GM06990 (cell line): Measurements from ENCODE around the gene LGR4.

Source experiments
- DNase-seq: peaks from one replicate; pipeline ENCODE4 v3.0.0-alpha.2; 2011; ENCODE audit not compliant: insufficient read length; ENCODE audit errors: extremely low read depth
- H3K27me3 ChIP-seq: replicated peaks from 2 replicates; pipeline ENCODE4 v1.6.0; 2011; ENCODE audit warnings: low read length; ENCODE audit not compliant: control insufficient read depth, insufficient read depth
- H3K36me3 ChIP-seq: 2 replicates; pipeline ENCODE4 v1.5.1; 2011; ENCODE audit warnings: low read length; ENCODE audit not compliant: control insufficient read depth, insufficient read depth
- H3K4me3 ChIP-seq: replicated peaks from 2 replicates; pipeline ENCODE4 v1.5.1; 2011; ENCODE audit warnings: low read depth, mild to moderate bottlenecking, control low read depth, low read length
- CTCF ChIP-seq: IDR thresholded peaks from 2 replicates; pipeline ENCODE4 v1.5.1; 2011; ENCODE audit warnings: low read length, control low read depth, mild to moderate bottlenecking, inconsistent platforms; ENCODE audit not compliant: insufficient read depth, poor library complexity, severe bottlenecking

Gene LGR4

GRCh38 chr11:27436916-27437315 lies 35.7 kb downstream of the LGR4 start:
- Histone ChIP-seq H3K27me3 (no peaks in the 10 kb centered on the region; the same call in 1 of the 2 replicates), H3K4me3 (no peak overlapping the region), H3K36me3 (no peaks in the 10 kb centered on the region)
- DNase-seq: no peak
- TF ChIP-seq CTCF: no peak

GRCh38 chr11:27433742-27434141 lies 38.8 kb downstream of the LGR4 start:
- Histone ChIP-seq H3K36me3 (no peaks in the 10 kb centered on the region), H3K27me3 (no peaks in the 10 kb centered on the region), H3K4me3 (no peak overlapping the region)
- DNase-seq: no peak
- TF ChIP-seq CTCF: no peak

- H3K27me3 ChIP-seq: no peaks in the 10 kb centered on the region
- TF ChIP-seq CTCF: no peak
- DNase-seq: no peak
- no peak overlapping the region for H3K4me3 ChIP-seq
- H3K36me3 ChIP-seq: no peaks in the 10 kb centered on the region
These were observed 40.8 kb downstream of the LGR4 start for GRCh38 chr11:27431808-27432207.

- no peaks in the 10 kb centered on the region for H3K36me3 ChIP-seq
- DNase-seq: no peak
- no peak for TF ChIP-seq CTCF
- H3K4me3 ChIP-seq: no peak overlapping the region
- H3K27me3 ChIP-seq: no peaks in the 10 kb centered on the region
These were observed 42.7 kb downstream of the LGR4 start for GRCh38 chr11:27429761-27430393.

- DNase-seq: no peak
- no peak for TF ChIP-seq CTCF
- H3K36me3 ChIP-seq: no peaks in the 10 kb centered on the region
- no peak overlapping the region for H3K4me3 ChIP-seq
- no peaks in the 10 kb centered on the region for H3K27me3 ChIP-seq
These were observed 45.2 kb downstream of the LGR4 start for GRCh38 chr11:27427183-27427980.
